Measurements from ENCODE around the gene CUL3. TPM values are rescaled to one million over a fixed set of nuclear protein-coding genes. Genes with fewer than 3 reads are reported as not detected.
A peak's percentile ranks its signal among the peaks of the same experiment; 100 is the strongest.

CUL3 gene
- total RNA-seq, 4 donors from 2014 or later, result 68.0 to 92.7 (median 70.8) TPM

DNA sequence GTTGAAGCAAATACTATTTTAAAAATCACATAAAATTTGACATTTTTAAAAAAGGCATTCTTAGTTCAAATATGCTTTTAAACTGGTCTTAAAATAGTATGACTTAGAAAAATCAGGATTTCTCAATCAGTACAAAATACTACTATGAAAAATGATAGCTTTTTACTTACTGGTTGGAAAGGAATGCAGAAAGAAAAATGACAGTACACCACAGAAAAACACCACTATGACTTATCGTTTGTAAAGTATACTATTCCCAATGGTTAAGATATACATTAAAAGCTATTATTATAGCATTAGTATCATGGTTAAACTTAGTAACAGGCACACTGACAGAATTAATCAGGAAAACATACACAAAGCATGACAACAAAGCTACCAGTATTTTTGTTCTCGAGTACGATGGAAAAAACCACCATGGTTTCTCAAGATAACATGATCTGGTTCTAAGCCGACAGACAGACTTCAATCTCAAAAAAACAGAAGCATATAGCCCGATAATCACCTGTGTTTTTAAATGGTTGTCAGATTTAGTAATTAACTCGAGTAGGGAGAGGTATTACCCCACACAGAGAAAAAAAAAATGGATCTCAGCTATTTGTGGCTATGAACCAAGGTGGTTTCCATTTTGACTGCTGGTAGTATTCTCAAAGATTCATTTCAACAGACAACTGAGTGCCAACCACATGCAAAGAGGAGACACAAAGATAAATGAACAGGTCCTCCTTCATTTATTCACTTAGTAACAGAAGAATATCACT is 39.1 kb downstream of the CUL3 start:
- no peak for DNase-seq (ENCODE audit: low spot score)
- TF ChIP-seq, protein P1, sequence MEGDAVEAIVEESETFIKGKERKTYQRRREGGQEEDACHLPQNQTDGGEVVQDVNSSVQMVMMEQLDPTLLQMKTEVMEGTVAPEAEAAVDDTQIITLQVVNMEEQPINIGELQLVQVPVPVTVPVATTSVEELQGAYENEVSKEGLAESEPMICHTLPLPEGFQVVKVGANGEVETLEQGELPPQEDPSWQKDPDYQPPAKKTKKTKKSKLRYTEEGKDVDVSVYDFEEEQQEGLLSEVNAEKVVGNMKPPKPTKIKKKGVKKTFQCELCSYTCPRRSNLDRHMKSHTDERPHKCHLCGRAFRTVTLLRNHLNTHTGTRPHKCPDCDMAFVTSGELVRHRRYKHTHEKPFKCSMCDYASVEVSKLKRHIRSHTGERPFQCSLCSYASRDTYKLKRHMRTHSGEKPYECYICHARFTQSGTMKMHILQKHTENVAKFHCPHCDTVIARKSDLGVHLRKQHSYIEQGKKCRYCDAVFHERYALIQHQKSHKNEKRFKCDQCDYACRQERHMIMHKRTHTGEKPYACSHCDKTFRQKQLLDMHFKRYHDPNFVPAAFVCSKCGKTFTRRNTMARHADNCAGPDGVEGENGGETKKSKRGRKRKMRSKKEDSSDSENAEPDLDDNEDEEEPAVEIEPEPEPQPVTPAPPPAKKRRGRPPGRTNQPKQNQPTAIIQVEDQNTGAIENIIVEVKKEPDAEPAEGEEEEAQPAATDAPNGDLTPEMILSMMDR (IDR thresholded peaks at IDR 0.05), result no peak
- ATAC-seq (ENCODE audit: low FRiP score), result peak; percentile 76

DNA sequence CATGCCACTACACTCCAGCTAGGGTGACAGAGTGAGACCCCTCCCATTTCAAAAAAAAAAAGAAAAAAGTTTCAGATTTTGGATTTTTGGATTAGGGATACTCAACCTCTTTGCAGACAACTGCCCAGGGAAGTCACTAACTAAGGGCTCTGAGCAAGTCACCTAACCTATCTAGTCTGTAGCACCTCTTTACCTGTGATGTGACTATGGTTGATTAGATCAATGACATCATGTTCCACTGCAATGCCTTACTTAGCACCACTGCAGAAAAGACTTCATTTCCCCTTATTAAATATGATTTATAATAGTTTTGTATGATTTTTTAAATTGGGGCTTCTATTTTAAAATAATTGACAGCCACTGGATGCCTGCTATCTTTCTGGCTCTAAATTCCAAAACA is 41.2 kb downstream of the CUL3 start:
- DNase-seq (ENCODE audit: low spot score) (no peak), ATAC-seq (ENCODE audit: low FRiP score) (no peak)
- TF ChIP-seq, protein P1 (IDR thresholded peaks at IDR 0.05), result no peak

DNA sequence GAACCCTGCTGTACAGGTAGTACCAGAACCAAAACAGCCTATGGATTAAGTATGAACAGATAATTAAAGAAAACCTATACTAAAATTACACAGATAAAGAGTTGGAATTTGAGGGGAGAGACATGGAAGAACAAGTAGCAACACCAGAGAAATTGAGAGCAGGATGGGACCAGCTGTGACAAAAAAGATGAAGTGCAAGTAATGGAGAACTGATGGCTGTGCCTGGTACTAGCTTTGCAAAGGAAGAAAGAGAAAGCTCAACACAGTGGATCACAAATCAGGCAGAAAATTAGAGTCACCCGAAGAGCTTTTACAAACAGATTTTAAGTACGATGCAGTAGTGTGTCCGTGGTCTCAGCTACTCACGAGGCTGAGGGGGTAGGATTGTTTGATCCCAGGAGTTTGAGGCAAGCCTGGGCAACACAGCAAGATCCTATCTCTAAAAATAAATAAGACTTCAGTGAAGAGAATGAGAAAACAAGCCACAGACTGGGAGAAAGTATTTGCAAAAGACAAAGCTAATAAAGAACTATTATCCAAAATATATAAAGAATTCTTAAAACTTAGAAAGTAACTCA is 46.5 kb downstream of the CUL3 start:
- DNase-seq (ENCODE audit: low spot score), result no peak
- ATAC-seq (ENCODE audit: low FRiP score), result no peak
- TF ChIP-seq, protein P1 (IDR thresholded peaks at IDR 0.05), result no peak

DNA sequence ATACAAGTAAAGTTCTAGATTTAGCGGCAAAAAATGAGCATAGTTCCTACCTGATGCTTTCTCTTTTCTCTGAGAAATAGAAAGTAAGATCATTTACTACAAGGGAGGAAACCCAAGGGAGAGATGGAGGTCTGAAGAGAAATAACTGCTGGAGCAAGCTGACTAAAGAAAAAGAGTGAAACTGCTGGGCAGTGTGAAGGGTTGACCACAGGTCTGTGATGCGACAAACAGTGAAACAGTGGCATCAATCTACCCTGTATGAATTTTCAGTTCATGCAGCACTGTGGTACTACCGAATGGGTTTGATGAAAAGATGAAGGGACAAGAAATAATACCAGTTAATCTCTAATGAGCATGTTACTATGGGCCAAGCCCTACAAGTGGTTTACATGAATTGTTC is 52.2 kb downstream of the CUL3 start:
- TF ChIP-seq, protein P1 (IDR thresholded peaks at IDR 0.05), result no peak
- ATAC-seq (ENCODE audit: low FRiP score) (no peak), DNase-seq (ENCODE audit: low spot score) (no peak)

DNA sequence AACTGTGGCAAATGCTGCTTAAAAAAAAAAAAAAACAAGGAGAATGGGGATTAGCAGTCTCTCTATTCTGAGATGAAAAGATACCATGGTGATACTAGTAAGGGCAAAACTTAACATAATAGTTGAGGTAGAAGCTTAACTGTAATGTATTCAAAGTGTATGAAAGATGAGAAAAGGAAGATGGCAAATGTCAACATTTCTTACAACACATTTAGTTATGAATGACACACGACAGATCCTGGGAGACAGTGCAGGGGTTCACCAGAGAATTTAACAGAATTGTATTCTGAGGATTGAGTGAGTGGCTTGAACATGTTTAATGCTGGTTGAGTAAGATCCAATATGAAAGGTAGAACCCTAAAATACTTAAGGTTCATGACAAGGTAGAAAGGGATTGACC is 52.7 kb downstream of the CUL3 start:
- TF ChIP-seq, protein P1 (IDR thresholded peaks at IDR 0.05), result no peak
- no peak for DNase-seq (ENCODE audit: low spot score)
- ATAC-seq (ENCODE audit: low FRiP score), result no peak

DNA sequence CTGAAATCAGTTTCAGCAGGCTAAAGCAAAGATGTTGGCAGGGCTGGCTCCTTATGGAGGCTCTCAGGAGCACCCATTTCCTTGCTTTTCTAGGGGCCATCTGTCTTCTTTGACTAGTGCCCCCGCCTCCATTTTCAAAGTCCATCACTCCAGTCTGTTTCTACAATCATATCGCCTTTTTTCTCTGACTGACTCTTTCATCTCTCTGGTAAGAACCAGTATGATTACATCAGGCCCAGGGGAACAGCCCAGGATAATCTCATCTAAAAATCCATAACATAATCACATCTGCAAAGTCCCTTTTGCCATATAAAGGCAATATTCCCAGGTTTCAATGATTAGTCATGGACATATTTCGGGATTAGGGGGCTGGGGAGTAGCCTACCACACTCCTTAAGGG is 57.0 kb downstream of the CUL3 start:
- DNase-seq (ENCODE audit: low spot score) (no peak), ATAC-seq (ENCODE audit: low FRiP score) (no peak)

More for the DNA sequence above, 57.0 kb downstream of the CUL3 start:
- TF ChIP-seq, protein P1 (IDR thresholded peaks at IDR 0.05), result no peak

All from omental fat pad (tissue), 4 donors.